Nephron (organoid): ENCODE results near the gene C2orf69.
A peak's percentile ranks its signal among the peaks of the same experiment; 100 is the strongest.

Experiments
- H3K27ac Mint-ChIP-seq, 3 experiments: 2 replicates each; pipeline ENCODE4 v1.8.0; 2020; ENCODE audit warnings: mixed read lengths in 3 of 3, mild to moderate bottlenecking in 2 of 3, moderate library complexity in 1 of 3
- H3K27me3 Mint-ChIP-seq: 2 replicates; pipeline ENCODE4 v1.8.0; 2021; ENCODE audit warnings: low read depth, mild to moderate bottlenecking, moderate library complexity, mixed read lengths
- H3K36me3 Mint-ChIP-seq: 2 replicates; pipeline ENCODE4 v1.8.0; 2020; ENCODE audit warnings: low read depth, mixed read lengths
- H3K4me1 Mint-ChIP-seq: 2 replicates; pipeline ENCODE4 v1.8.0; 2020; ENCODE audit warnings: mixed read lengths
- H3K4me3 Mint-ChIP-seq, 3 experiments: 2 replicates each; pipeline ENCODE4 v1.8.0; 2020; ENCODE audit warnings: mild to moderate bottlenecking in 3 of 3, mixed read lengths in 3 of 3, moderate library complexity in 2 of 3
- H3K9me3 Mint-ChIP-seq: 2 replicates; pipeline ENCODE4 v1.8.0; 2020; ENCODE audit warnings: mixed read lengths
- CTCF ChIP-seq, 3 experiments: fragments of 200-600 bp; sonication (generic); IDR thresholded peaks; one replicate each; pipeline ENCODE4 v1.5.0; 2021; ENCODE audit warnings: antibody characterized with exemption in 3 of 3; ENCODE audit not compliant: unreplicated experiment in 3 of 3

The C2orf69 gene

GRCh38 chr2:199962203-199962602, 51.1 kb downstream of the C2orf69 start:
- Mint-ChIP-seq H3K9me3 (no peaks in the 10 kb centered on the region), H3K27ac (no peak overlapping the region), H3K27me3 (no peaks in the 10 kb centered on the region), H3K4me1 (peaks cover 7% of the 10 kb centered on the region), H3K36me3 (peaks cover 51% of the 10 kb centered on the region), H3K4me3 (no peak overlapping the region)
- TF ChIP-seq CTCF (IDR thresholded peaks at IDR 0.05; ENCODE audit: unreplicated experiment in 3 of 3) = no peak

- Mint-ChIP-seq H3K4me1 (no peaks in the 10 kb centered on the region), H3K27ac (no peak overlapping the region), H3K27me3 (no peaks in the 10 kb centered on the region), H3K4me3 (no peak overlapping the region), H3K36me3 (peaks cover 50% of the 10 kb centered on the region), H3K9me3 (no peaks in the 10 kb centered on the region)
- TF ChIP-seq CTCF (IDR thresholded peaks at IDR 0.05; ENCODE audit: unreplicated experiment in 3 of 3) = no peak
Measured at GRCh38 chr2:199966405-199966804, 55.3 kb downstream of the C2orf69 start.

- Mint-ChIP-seq H3K9me3 (no peaks in the 10 kb centered on the region), H3K4me1 (no peaks in the 10 kb centered on the region), H3K27me3 (no peaks in the 10 kb centered on the region), H3K4me3 (no peak overlapping the region), H3K27ac (no peak overlapping the region), H3K36me3 (peaks cover 44% of the 10 kb centered on the region)
- TF ChIP-seq CTCF (IDR thresholded peaks at IDR 0.05; ENCODE audit: unreplicated experiment in 3 of 3) = no peak
Measured at GRCh38 chr2:199966976-199967375, 55.9 kb downstream of the C2orf69 start.

GRCh38 chr2:199968126-199968525, 57.0 kb downstream of the C2orf69 start:
- no peak overlapping the region for H3K4me3 Mint-ChIP-seq
- H3K27ac Mint-ChIP-seq = no peak overlapping the region
- no peaks in the 10 kb centered on the region for H3K4me1 Mint-ChIP-seq
- TF ChIP-seq CTCF (IDR thresholded peaks at IDR 0.05; ENCODE audit: unreplicated experiment in 3 of 3) = no peak
- H3K36me3 Mint-ChIP-seq = peaks cover 37% of the 10 kb centered on the region
- no peaks in the 10 kb centered on the region for H3K9me3 Mint-ChIP-seq
- no peaks in the 10 kb centered on the region for H3K27me3 Mint-ChIP-seq

GRCh38 chr2:199972088-199972626, 61.1 kb downstream of the C2orf69 start:
- Mint-ChIP-seq H3K4me1 (no peaks in the 10 kb centered on the region), H3K27ac (peak overlapping the region in 1 of 3 experiments; percentile 47), H3K36me3 (peaks cover 17% of the 10 kb centered on the region), H3K27me3 (no peaks in the 10 kb centered on the region), H3K4me3 (no peak overlapping the region), H3K9me3 (no peaks in the 10 kb centered on the region)
- TF ChIP-seq CTCF (IDR thresholded peaks at IDR 0.05; ENCODE audit: unreplicated experiment in 3 of 3) = no peak

- no peaks in the 10 kb centered on the region for H3K27me3 Mint-ChIP-seq
- peaks cover 3% of the 10 kb centered on the region for H3K36me3 Mint-ChIP-seq
- no peak overlapping the region for H3K27ac Mint-ChIP-seq
- TF ChIP-seq CTCF (IDR thresholded peaks at IDR 0.05; ENCODE audit: unreplicated experiment in 3 of 3) = peak; percentile 60 to 70 (median 62)
- H3K4me3 Mint-ChIP-seq = no peak overlapping the region
- H3K4me1 Mint-ChIP-seq = peaks cover 10% of the 10 kb centered on the region
- H3K9me3 Mint-ChIP-seq = no peaks in the 10 kb centered on the region
Measured at GRCh38 chr2:199973703-199974102, 62.6 kb downstream of the C2orf69 start.
